WTC11 (cell line): Measurements from ENCODE around the gene ELMO1. TPM values are rescaled to one million over a fixed set of nuclear protein-coding genes. Genes with fewer than 3 reads are reported as not detected.

Source experiments
- ATAC-seq: fragments of 200-7000 bp; cut with Tn5 transposase; 2 replicates; pipeline ENCODE4 v1.10.0; 2021; ENCODE audit warnings: mild to moderate bottlenecking, moderate library complexity
- CTCF ChIA-PET: fragments of 300-600 bp; sonication (Branson Sonifier 250); formaldehyde crosslinking; loops from one replicate; lab custom pipeline; 2021; ENCODE audit warnings: antibody characterized with exemption; lab: Charles Lee
- POLR2A ChIA-PET: fragments of 350-600 bp; sonication (Branson Sonifier 250); formaldehyde crosslinking; loops from one replicate; lab custom pipeline; 2021; ENCODE audit warnings: antibody characterized with exemption; lab: Charles Lee
- DNase-seq: peaks from one replicate; pipeline ENCODE4 v3.0.0; 2021; ENCODE audit warnings: low spot score
- H3K27ac Mint-ChIP-seq: 2 replicates; pipeline ENCODE4 v1.8.0; 2021; ENCODE audit warnings: mixed read lengths
- H3K27me3 Mint-ChIP-seq: 2 replicates; pipeline ENCODE4 v1.8.0; 2021; ENCODE audit warnings: low read depth, mild to moderate bottlenecking, moderate library complexity, mixed read lengths
- H3K36me3 Mint-ChIP-seq: 2 replicates; pipeline ENCODE4 v1.8.0; 2021; ENCODE audit warnings: mixed read lengths
- H3K4me1 Mint-ChIP-seq: 2 replicates; pipeline ENCODE4 v1.8.0; 2022; ENCODE audit warnings: mixed read lengths
- H3K4me3 Mint-ChIP-seq: 2 replicates; pipeline ENCODE4 v1.8.0; 2021; ENCODE audit warnings: mild to moderate bottlenecking, moderate library complexity, mixed read lengths
- H3K9me3 Mint-ChIP-seq: 2 replicates; pipeline ENCODE4 v1.8.0; 2021; ENCODE audit warnings: mixed read lengths
- ATF2 ChIP-seq: sonication (generic); formaldehyde crosslinking; IDR thresholded peaks from 2 replicates; pipeline ENCODE4 v1.8.1; 2022; ENCODE audit warnings: low read depth, missing genetic modification reagents, borderline replicate concordance
- E2F1 ChIP-seq: sonication (generic); formaldehyde crosslinking; IDR thresholded peaks from 2 replicates; pipeline ENCODE4 v1.8.0; 2022; ENCODE audit warnings: mild to moderate bottlenecking, missing genetic modification reagents
- ESRRA ChIP-seq: sonication (generic); formaldehyde crosslinking; IDR thresholded peaks from 2 replicates; pipeline ENCODE4 v1.8.1; 2022; ENCODE audit warnings: mild to moderate bottlenecking, missing genetic modification reagents, borderline replicate concordance
- GRHL2 ChIP-seq: fragments of 250-450 bp; sonication (Bioruptor Pico); IDR thresholded peaks from 2 replicates; pipeline ENCODE4 v1.8.0; 2022; ENCODE audit warnings: mild to moderate bottlenecking, moderate library complexity; ENCODE audit not compliant: insufficient replicate concordance, severe bottlenecking
- GTF2I ChIP-seq: fragments of 250-450 bp; sonication (Bioruptor Pico); conservative IDR thresholded peaks from 2 replicates; pipeline ENCODE4 v1.4.0; 2021; ENCODE audit warnings: mild to moderate bottlenecking
- HMGA2 ChIP-seq: fragments of 250-450 bp; sonication (Bioruptor Pico); IDR thresholded peaks from 2 replicates; pipeline ENCODE4 v1.4.0; 2021; ENCODE audit warnings: mild to moderate bottlenecking, moderate library complexity
- JAZF1 ChIP-seq: fragments of 250-450 bp; sonication (Bioruptor Pico); IDR thresholded peaks from 2 replicates; pipeline ENCODE4 v1.9.0; 2021; ENCODE audit warnings: moderate library complexity, mild to moderate bottlenecking, inconsistent platforms
- KAT7 ChIP-seq: sonication (generic); formaldehyde crosslinking; IDR thresholded peaks from 2 replicates; pipeline ENCODE4 v1.8.1; 2023; ENCODE audit warnings: missing genetic modification reagents, mild to moderate bottlenecking, borderline replicate concordance
- NR1H2 ChIP-seq: sonication (generic); formaldehyde crosslinking; IDR thresholded peaks from 2 replicates; pipeline ENCODE4 v1.9.0; 2021; ENCODE audit warnings: mild to moderate bottlenecking, moderate library complexity, missing genetic modification reagents
- OVOL2 ChIP-seq: fragments of 250-450 bp; sonication (Bioruptor Pico); IDR thresholded peaks from 2 replicates; pipeline ENCODE4 v1.9.0; 2021; ENCODE audit warnings: mild to moderate bottlenecking, borderline replicate concordance
- SMAD4 ChIP-seq: sonication (generic); formaldehyde crosslinking; IDR thresholded peaks from 2 replicates; pipeline ENCODE4 v1.8.0; 2022; ENCODE audit warnings: mild to moderate bottlenecking, missing genetic modification reagents
- SP1 ChIP-seq: sonication (generic); formaldehyde crosslinking; conservative IDR thresholded peaks from 2 replicates; pipeline ENCODE4 v1.8.1; 2022; ENCODE audit warnings: missing genetic modification reagents
- TP53 ChIP-seq: sonication (generic); formaldehyde crosslinking; IDR thresholded peaks from 2 replicates; pipeline ENCODE4 v1.8.1; 2023; ENCODE audit warnings: mild to moderate bottlenecking, missing genetic modification reagents
- ZNF219 ChIP-seq: sonication (generic); formaldehyde crosslinking; IDR thresholded peaks from 2 replicates; pipeline ENCODE4 v1.8.0; 2023; ENCODE audit warnings: missing genetic modification reagents, mild to moderate bottlenecking, borderline replicate concordance
- total RNA-seq: library from RNA; stranded (reverse); gene quantifications from 3 replicates; pipeline ENCODE4 v1.2.3, GENCODE V29; 2021
- TF ChIP-seq, protein P1 (sequence below): fragments of 250-450 bp; sonication (Bioruptor Pico); IDR thresholded peaks from 2 replicates; pipeline ENCODE4 v1.9.0; 2021; ENCODE audit warnings: moderate library complexity, mild to moderate bottlenecking, inconsistent platforms, borderline replicate concordance
- TF ChIP-seq, protein P2 (sequence below): fragments of 250-450 bp; sonication (Bioruptor Pico); IDR thresholded peaks from 2 replicates; pipeline ENCODE4 v1.9.0; 2021; ENCODE audit warnings: mild to moderate bottlenecking
- TF ChIP-seq, protein P3 (sequence below): fragments of 200-600 bp; IDR thresholded peaks from 2 replicates; pipeline ENCODE4 v1.8.0; 2022; ENCODE audit warnings: antibody characterized with exemption

Gene ELMO1
- total RNA-seq, 1 experiment from 2014 or later, result 19.4 TPM

DNA sequence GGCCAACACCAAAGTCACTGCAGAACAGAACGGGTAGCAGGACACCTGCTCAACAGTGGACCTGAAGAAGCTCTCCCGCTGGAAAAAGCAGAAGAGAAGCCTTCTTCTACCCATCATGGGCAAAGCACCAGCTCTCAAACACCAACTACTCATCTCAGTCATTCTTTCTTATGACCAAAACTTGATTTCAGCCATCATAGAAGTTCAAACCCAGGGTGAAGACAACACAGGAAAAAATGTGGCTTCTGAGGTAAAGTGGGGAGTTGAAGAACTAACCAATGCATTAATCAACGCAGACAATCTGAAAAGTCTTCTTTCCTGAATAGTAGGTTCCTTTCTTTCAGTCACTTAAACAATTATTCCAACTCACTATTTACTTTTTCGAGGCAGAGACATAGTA lies 83.3 kb downstream of the ELMO1 start (continued):
- TF ChIP-seq ESRRA, result no peak
- no peak for TF ChIP-seq NR1H2 (CRISPR knock-in tag)

DNA sequence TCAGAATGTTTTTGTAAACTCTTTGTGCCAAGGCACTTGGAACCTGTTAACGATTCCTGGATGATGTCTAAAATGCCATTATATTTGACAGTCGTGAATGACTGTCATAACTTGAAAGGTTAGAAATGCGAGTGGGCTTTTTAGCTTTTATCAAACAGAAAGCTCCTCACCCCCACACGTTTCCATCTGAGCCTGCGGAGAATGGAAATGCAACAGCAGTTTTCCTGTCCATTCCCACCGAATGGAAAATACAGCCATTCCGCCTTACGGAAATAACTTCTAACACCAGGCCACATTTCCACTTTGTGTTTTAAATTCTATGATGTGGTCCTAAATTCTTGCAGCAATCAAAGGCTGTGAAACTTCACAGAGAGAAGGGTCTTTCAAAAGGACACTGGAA lies 83.8 kb downstream of the ELMO1 start:
- Mint-ChIP-seq H3K36me3 (no peaks in the 10 kb centered on the region), H3K9me3 (0 out of 2 replicates have a peak, but pooled peaks cover 3% of the 10 kb centered on the region), H3K27ac (no peak overlapping the region), H3K4me3 (no peak overlapping the region), H3K27me3 (no peaks in the 10 kb centered on the region), H3K4me1 (peaks cover 24% of the 10 kb centered on the region)
- ChIA-PET POLR2A (no interaction called here), CTCF (no interaction called here)
- ATAC-seq, result no peak
- no peak for DNase-seq
- no peak for TF ChIP-seq JAZF1 (CRISPR knock-in tag)
- no peak for TF ChIP-seq TP53
- TF ChIP-seq, protein P1, sequence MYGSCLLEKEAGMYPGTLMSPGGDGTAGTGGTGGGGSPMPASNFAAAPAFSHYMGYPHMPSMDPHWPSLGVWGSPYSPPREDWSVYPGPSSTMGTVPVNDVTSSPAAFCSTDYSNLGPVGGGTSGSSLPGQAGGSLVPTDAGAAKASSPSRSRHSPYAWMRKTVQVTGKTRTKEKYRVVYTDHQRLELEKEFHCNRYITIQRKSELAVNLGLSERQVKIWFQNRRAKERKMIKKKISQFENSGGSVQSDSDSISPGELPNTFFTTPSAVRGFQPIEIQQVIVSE, result no peak
- no peak for TF ChIP-seq NR1H2 (CRISPR knock-in tag)
- TF ChIP-seq OVOL2 (CRISPR knock-in tag), result no peak
- TF ChIP-seq GRHL2 (CRISPR knock-in tag), result no peak
- TF ChIP-seq E2F1 (CRISPR knock-in tag), result no peak
- TF ChIP-seq SP1 (CRISPR knock-in tag), result no peak
- TF ChIP-seq GTF2I (CRISPR knock-in tag), result no peak
- no peak for TF ChIP-seq KAT7 (CRISPR knock-in tag)
- TF ChIP-seq, protein P2, sequence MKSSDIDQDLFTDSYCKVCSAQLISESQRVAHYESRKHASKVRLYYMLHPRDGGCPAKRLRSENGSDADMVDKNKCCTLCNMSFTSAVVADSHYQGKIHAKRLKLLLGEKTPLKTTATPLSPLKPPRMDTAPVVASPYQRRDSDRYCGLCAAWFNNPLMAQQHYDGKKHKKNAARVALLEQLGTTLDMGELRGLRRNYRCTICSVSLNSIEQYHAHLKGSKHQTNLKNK, result no peak
- TF ChIP-seq ZNF219, result no peak

GRCh38 chr7:37363536-37364491 lies 84.8 kb downstream of the ELMO1 start:
- H3K36me3 Mint-ChIP-seq, result no peaks in the 10 kb centered on the region
- H3K27me3 Mint-ChIP-seq, result no peaks in the 10 kb centered on the region
- no peak for DNase-seq
- CTCF ChIA-PET, result interaction anchor here (0.7 kb wide), 1 partner anchor 968 kb away, joined by 3 read pairs; no protein-coding TSS in a partner anchor
- POLR2A ChIA-PET, result no interaction called here
- H3K4me1 Mint-ChIP-seq, result peaks cover 19% of the 10 kb centered on the region
- ATAC-seq, result no peak
- H3K27ac Mint-ChIP-seq, result no peak overlapping the region
- no peak overlapping the region for H3K4me3 Mint-ChIP-seq
- H3K9me3 Mint-ChIP-seq, result 0 out of 2 replicates have a peak, but pooled peaks cover 3% of the 10 kb centered on the region
- TF ChIP-seq, protein P3, sequence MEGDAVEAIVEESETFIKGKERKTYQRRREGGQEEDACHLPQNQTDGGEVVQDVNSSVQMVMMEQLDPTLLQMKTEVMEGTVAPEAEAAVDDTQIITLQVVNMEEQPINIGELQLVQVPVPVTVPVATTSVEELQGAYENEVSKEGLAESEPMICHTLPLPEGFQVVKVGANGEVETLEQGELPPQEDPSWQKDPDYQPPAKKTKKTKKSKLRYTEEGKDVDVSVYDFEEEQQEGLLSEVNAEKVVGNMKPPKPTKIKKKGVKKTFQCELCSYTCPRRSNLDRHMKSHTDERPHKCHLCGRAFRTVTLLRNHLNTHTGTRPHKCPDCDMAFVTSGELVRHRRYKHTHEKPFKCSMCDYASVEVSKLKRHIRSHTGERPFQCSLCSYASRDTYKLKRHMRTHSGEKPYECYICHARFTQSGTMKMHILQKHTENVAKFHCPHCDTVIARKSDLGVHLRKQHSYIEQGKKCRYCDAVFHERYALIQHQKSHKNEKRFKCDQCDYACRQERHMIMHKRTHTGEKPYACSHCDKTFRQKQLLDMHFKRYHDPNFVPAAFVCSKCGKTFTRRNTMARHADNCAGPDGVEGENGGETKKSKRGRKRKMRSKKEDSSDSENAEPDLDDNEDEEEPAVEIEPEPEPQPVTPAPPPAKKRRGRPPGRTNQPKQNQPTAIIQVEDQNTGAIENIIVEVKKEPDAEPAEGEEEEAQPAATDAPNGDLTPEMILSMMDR, result no peak
- TF ChIP-seq SMAD4 (CRISPR knock-in tag) (no peak), HMGA2 (no peak), ATF2 (CRISPR knock-in tag) (no peak)
- TF ChIP-seq, all 79 proteins: peak for 0
